Lower leg skin (tissue), 4 donors: ENCODE results near the gene NT5DC2. TPM values are rescaled to one million over a fixed set of nuclear protein-coding genes. Genes with fewer than 3 reads are reported as not detected.

ENCODE experiments used
- DNase-seq, 2 donors: peaks; one replicate each; pipeline ENCODE4 v3.0.0-alpha.2; 2019; ENCODE audit warnings: low spot score in 2 of 2
- H3K4me3 ChIP-seq: fragments of 200-600 bp; sonication (generic); 2 replicates; pipeline ENCODE4 v1.5.1; 2017; ENCODE audit warnings: mild to moderate bottlenecking, low read depth; ENCODE audit not compliant: poor library complexity, severe bottlenecking
- POLR2A ChIP-seq, 2 donors: fragments of 450-650 bp; IDR thresholded peaks; one replicate each; pipeline ENCODE4 v1.6.1; 2016 to 2017; ENCODE audit warnings: antibody characterized with exemption in 2 of 2, mild to moderate bottlenecking in 1 of 2, moderate library complexity in 1 of 2
- WGBS, 2 donors: methylation state at CpG; one replicate each; pipeline ENCODE4 v1.1.5; 2018; 5-methylcytosine and 5-hydroxymethylcytosine counted together
- intact Hi-C: fragments of 100-400 bp; cut with DNase I; formaldehyde crosslinking; loops from one replicate; pipeline ENCODE4 v1.15.0; 2023; ENCODE audit warnings: low total_unique reads
- total RNA-seq, 4 donors: library from RNA; depleted of rRNA; stranded (reverse); fragments of >200 nt; gene quantifications; one replicate each; pipeline ENCODE4 v1.1.0, GENCODE V29; 2016
- TF ChIP-seq, protein P1 (sequence below), 3 donors: fragments of 450-650 bp; IDR thresholded peaks; one replicate each; pipeline ENCODE4 v1.5.1; 2016; ENCODE audit warnings: antibody characterized with exemption in 3 of 3, mild to moderate bottlenecking in 3 of 3, moderate library complexity in 2 of 3

NT5DC2 gene
- total RNA-seq, 4 donors from 2014 or later: 40.3 to 61.4 (median 48.0) TPM

DNA sequence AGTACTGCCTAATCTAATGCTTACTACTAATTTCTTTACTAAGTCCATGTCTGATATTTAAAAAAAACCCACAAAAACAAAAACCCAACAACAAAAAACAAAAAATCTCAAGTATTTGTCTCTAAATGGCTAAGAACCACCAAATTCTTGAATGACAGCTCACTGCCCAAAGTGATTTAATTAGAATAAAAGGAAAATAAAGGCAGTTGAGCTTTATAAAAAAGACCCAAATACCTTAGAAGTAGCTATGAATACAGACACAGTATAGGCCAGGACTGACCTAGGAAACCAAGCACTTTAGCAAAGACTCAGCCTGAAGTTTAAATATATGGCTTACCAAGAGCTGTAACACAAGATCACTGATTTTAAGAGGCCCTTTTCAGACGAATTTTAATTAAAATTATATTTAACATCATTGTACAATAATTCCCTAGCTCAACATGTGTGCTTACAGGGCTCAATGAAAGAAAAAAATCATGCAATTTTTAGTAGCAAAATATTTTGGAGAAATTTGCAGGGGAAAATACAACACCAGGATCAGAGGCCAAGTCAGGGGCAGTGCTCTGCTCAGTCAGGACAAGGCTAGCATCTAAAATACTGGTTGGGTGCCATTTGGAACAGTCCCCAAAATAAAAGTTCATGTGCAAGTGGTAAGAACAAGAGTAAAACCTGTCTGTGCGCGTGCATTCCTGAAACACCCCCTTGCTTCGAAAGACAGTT, 27.5 kb upstream of the NT5DC2 start:
- H3K4me3 ChIP-seq: no peak overlapping the region
- intact Hi-C loops: no loop called here
- 64 to 66% methylated on average over 4 of the region's 4 CpGs for WGBS, 2 donors
- no peak for DNase-seq
- no peak for TF ChIP-seq POLR2A (IDR thresholded peaks at IDR 0.05)
- TF ChIP-seq, protein P1, sequence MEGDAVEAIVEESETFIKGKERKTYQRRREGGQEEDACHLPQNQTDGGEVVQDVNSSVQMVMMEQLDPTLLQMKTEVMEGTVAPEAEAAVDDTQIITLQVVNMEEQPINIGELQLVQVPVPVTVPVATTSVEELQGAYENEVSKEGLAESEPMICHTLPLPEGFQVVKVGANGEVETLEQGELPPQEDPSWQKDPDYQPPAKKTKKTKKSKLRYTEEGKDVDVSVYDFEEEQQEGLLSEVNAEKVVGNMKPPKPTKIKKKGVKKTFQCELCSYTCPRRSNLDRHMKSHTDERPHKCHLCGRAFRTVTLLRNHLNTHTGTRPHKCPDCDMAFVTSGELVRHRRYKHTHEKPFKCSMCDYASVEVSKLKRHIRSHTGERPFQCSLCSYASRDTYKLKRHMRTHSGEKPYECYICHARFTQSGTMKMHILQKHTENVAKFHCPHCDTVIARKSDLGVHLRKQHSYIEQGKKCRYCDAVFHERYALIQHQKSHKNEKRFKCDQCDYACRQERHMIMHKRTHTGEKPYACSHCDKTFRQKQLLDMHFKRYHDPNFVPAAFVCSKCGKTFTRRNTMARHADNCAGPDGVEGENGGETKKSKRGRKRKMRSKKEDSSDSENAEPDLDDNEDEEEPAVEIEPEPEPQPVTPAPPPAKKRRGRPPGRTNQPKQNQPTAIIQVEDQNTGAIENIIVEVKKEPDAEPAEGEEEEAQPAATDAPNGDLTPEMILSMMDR (IDR thresholded peaks at IDR 0.05): no peak

DNA sequence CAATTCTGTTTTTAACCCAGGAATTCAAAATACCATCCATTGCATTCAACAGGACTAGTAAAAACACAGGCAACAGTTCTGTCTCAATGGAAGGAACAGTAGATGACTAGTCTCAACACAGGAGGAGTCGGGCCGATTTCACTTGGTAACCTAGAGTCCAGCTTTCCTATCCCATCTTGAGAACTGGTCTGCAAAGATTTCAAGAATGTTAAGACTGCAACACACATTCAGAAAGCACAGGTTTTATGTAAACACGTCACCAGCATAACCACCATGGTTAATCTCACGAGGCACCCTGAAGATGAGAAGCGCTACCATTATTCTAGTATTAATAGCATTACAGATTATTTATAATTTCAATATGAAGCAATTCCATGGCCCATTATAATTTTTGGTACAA, 24.8 kb upstream of the NT5DC2 start:
- TF ChIP-seq, protein P1 (IDR thresholded peaks at IDR 0.05): no peak
- TF ChIP-seq POLR2A (IDR thresholded peaks at IDR 0.05): no peak
- intact Hi-C loops: no loop called here
- H3K4me3 ChIP-seq: no peak overlapping the region
- no peak for DNase-seq
- WGBS, 2 donors: 97 to 99% methylated on average over 5 of the region's 5 CpGs

DNA sequence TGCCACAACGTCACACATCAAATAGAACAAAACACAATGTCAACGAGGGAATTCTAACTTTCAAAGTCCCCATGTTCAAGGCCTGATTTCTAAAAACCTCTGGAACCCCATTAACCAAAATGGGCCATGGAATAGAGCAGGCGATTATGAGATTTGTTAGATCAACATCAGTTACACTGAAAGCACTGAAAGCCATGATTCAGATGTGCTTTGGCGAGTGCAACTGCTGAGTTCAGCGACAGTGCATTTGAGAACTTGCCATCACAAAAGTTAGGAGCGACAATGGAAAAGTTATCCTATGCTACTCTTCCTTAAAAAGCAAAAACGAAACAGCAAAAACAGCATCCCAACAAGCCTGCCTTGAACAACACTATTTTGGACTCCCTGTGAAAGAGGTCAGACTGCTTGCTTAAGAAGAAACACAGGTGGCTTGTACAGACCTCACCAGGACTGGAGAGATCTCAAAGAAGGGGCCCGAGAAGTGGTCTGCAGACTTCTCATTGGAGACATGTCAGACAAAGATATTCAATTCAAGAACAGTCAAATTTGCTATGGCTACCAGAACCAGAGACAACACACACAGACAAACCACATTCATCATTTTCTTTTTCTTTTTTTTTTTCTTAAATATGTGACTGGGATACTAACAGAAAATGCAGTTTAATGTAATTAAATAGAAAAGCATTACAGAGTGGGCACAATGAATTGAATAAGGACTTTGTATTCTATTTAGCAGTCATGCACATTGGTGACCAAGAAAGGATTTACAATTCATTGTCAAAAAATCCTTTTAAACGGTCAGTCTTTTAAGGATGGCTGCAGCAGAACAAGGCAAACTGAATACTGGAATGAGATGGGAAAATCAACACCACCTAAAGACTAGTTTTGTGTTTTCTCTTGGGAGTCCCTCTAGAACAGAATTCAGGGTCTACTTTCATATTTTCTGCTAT, 23.6 kb upstream of the NT5DC2 start:
- intact Hi-C loops: no loop called here

GRCh38 chr3:52555056-52555455, 21.4 kb upstream of the NT5DC2 start:
- H3K4me3 ChIP-seq: no peak overlapping the region
- intact Hi-C loops: no loop called here
- 85 to 89% methylated on average over 1 of the region's 1 CpG for whole genome bisulfite sequencing, 2 donors
- DNase-seq: no peak
- TF ChIP-seq, protein P1 (IDR thresholded peaks at IDR 0.05): no peak
- TF ChIP-seq POLR2A (IDR thresholded peaks at IDR 0.05): no peak

More for the DNA sequence above, 23.6 kb upstream of the NT5DC2 start:
- WGBS, 2 donors: 86 to 87% methylated on average over 9 of the region's 9 CpGs
- TF ChIP-seq, protein P1 (IDR thresholded peaks at IDR 0.05): no peak
- TF ChIP-seq POLR2A (IDR thresholded peaks at IDR 0.05): no peak
- no peak for DNase-seq
- H3K4me3 ChIP-seq: no peak overlapping the region

GRCh38 chr3:52554026-52554755, 20.5 kb upstream of the NT5DC2 start:
- no peak overlapping the region for H3K4me3 ChIP-seq
- no peak for DNase-seq
- TF ChIP-seq POLR2A (IDR thresholded peaks at IDR 0.05): no peak
- TF ChIP-seq, protein P1 (IDR thresholded peaks at IDR 0.05): no peak
- intact Hi-C loops: no loop called here
- WGBS, 2 donors: 81 to 91% methylated on average over 5 of the region's 5 CpGs
